Neural progenitor cell (in vitro differentiated cells): Measurements from ENCODE around the gene SLC35F3.

ENCODE experiments used
- CTCF ChIP-seq: fragments of 200-600 bp; sonication (generic); IDR thresholded peaks from 2 replicates; pipeline ENCODE4 v1.5.1; 2017; ENCODE audit warnings: antibody characterized with exemption, mild to moderate bottlenecking
- EZH2 ChIP-seq: fragments of 200-600 bp; sonication (generic); IDR thresholded peaks from 2 replicates; pipeline ENCODE4 v1.6.1; 2017; ENCODE audit warnings: antibody characterized with exemption, mild to moderate bottlenecking, moderate library complexity
- EZH2phosphoT487 ChIP-seq: fragments of 200-600 bp; sonication (generic); IDR thresholded peaks from 2 replicates; pipeline ENCODE4 v1.6.1; 2017; ENCODE audit warnings: antibody characterized with exemption

- peak; percentile 57 for TF ChIP-seq CTCF
- no peak for TF ChIP-seq EZH2
- no peak for TF ChIP-seq EZH2phosphoT487
These were observed 184.9 kb downstream of the SLC35F3 start for GRCh38 chr1:234089396-234089795.
